H9 (cell line): Measurements from ENCODE around the gene TPM4. TPM values are rescaled to one million over a fixed set of nuclear protein-coding genes. Genes with fewer than 3 reads are reported as not detected.

Experiments
- DNase-seq: peaks from one replicate; pipeline ENCODE4 v3.0.0-alpha.2; 2017
- H2AFZ ChIP-seq: one replicate; pipeline ENCODE4 v1.6.1; 2013; ENCODE audit warnings: mild to moderate bottlenecking, low read length, control low read depth, moderate library complexity
- H2AK5ac ChIP-seq: 2 replicates; pipeline ENCODE4 v1.6.1; 2013; ENCODE audit warnings: low read length, control low read depth, mixed read lengths; ENCODE audit not compliant: insufficient read length
- H2BK120ac ChIP-seq: one replicate; pipeline ENCODE4 v1.6.1; 2013; ENCODE audit warnings: low read depth, mild to moderate bottlenecking, low read length, control low read depth, inconsistent platforms; ENCODE audit not compliant: poor library complexity, severe bottlenecking
- H2BK12ac ChIP-seq: 2 replicates; pipeline ENCODE4 v1.6.1; 2013; ENCODE audit warnings: low read length, control low read depth, mixed read lengths, low read depth; ENCODE audit not compliant: insufficient read length
- H2BK15ac ChIP-seq: 2 replicates; pipeline ENCODE4 v1.6.1; 2013; ENCODE audit warnings: low read depth, low read length, control low read depth
- H2BK20ac ChIP-seq: one replicate; pipeline ENCODE4 v1.6.1; 2013; ENCODE audit warnings: low read depth, mild to moderate bottlenecking, low read length, control low read depth, inconsistent platforms; ENCODE audit not compliant: poor library complexity, severe bottlenecking
- H2BK5ac ChIP-seq: 2 replicates; pipeline ENCODE4 v1.6.1; 2013; ENCODE audit warnings: low read length, control low read depth, mixed read lengths; ENCODE audit not compliant: insufficient read length
- H3K14ac ChIP-seq: 2 replicates; pipeline ENCODE4 v1.6.1; 2013; ENCODE audit warnings: low read length, control low read depth; ENCODE audit not compliant: insufficient read depth
- H3K18ac ChIP-seq: 2 replicates; pipeline ENCODE4 v1.6.1; 2013; ENCODE audit warnings: low read depth, mild to moderate bottlenecking, mixed read lengths, low read length, control low read depth; ENCODE audit not compliant: insufficient read length
- H3K23ac ChIP-seq: 2 replicates; pipeline ENCODE4 v1.6.1; 2013; ENCODE audit warnings: low read length, control low read depth, mixed read lengths, low read depth; ENCODE audit not compliant: insufficient read length
- H3K23me2 ChIP-seq: 2 replicates; pipeline ENCODE4 v1.6.1; 2013; ENCODE audit warnings: low read depth, mild to moderate bottlenecking, mixed read lengths, low read length, control low read depth; ENCODE audit not compliant: insufficient read length, poor library complexity, severe bottlenecking
- H3K27ac ChIP-seq: 2 replicates; pipeline ENCODE4 v1.5.1; 2013; ENCODE audit warnings: low read length, control low read depth, mixed read lengths, low read depth; ENCODE audit not compliant: insufficient read length
- H3K27me3 ChIP-seq: 2 replicates; pipeline ENCODE4 v1.6.1; 2013; ENCODE audit warnings: low read length, control low read depth, inconsistent platforms; ENCODE audit not compliant: insufficient read depth
- H3K4ac ChIP-seq: 2 replicates; pipeline ENCODE4 v1.6.1; 2013; ENCODE audit warnings: low read depth, mild to moderate bottlenecking, control low read depth, inconsistent platforms, low read length, moderate library complexity
- H3K4me1 ChIP-seq: 2 replicates; pipeline ENCODE4 v1.6.1; 2013; ENCODE audit warnings: low read length, control low read depth, inconsistent platforms; ENCODE audit not compliant: insufficient read depth
- H3K4me2 ChIP-seq: 2 replicates; pipeline ENCODE4 v1.6.1; 2013; ENCODE audit warnings: low read length, control low read depth, mixed read lengths; ENCODE audit not compliant: insufficient read length, insufficient read depth
- H3K56ac ChIP-seq: 2 replicates; pipeline ENCODE4 v1.6.1; 2013; ENCODE audit warnings: low read depth, mild to moderate bottlenecking, mixed read lengths, low read length, control low read depth; ENCODE audit not compliant: insufficient read length
- H3K79me1 ChIP-seq: 2 replicates; pipeline ENCODE4 v1.6.1; 2013; ENCODE audit warnings: low read depth, mild to moderate bottlenecking, moderate library complexity, low read length, control low read depth, inconsistent platforms; ENCODE audit not compliant: insufficient read depth, poor library complexity, severe bottlenecking
- H3K79me2 ChIP-seq: 2 replicates; pipeline ENCODE4 v1.6.1; 2013; ENCODE audit warnings: low read length, control low read depth, inconsistent platforms; ENCODE audit not compliant: insufficient read depth
- H3K9ac ChIP-seq: 2 replicates; pipeline ENCODE4 v1.6.1; 2013; ENCODE audit warnings: low read length, control low read depth, mixed read lengths; ENCODE audit not compliant: insufficient read length; ENCODE audit errors: extremely low read depth
- H3K9me3 ChIP-seq: one replicate; pipeline ENCODE4 v1.6.1; 2013; ENCODE audit warnings: low read depth, low read length, inconsistent platforms; ENCODE audit not compliant: control insufficient read depth
- H3T11ph ChIP-seq: one replicate; pipeline ENCODE4 v1.6.1; 2013; ENCODE audit warnings: mild to moderate bottlenecking, low read length, control low read depth, inconsistent platforms
- H4K20me1 ChIP-seq: one replicate; pipeline ENCODE4 v1.6.1; 2013; ENCODE audit not compliant: control insufficient read depth, insufficient read length, insufficient read depth
- H4K5ac ChIP-seq: 2 replicates; pipeline ENCODE4 v1.6.1; 2013; ENCODE audit warnings: low read depth, mild to moderate bottlenecking, mixed read lengths, low read length, control low read depth; ENCODE audit not compliant: insufficient read length
- H4K8ac ChIP-seq: replicated peaks from 2 replicates; pipeline ENCODE4 v1.6.1; 2013; ENCODE audit warnings: low read length, control low read depth, mixed read lengths, low read depth; ENCODE audit not compliant: insufficient read length
- H4K91ac ChIP-seq: 2 replicates; pipeline ENCODE4 v1.6.1; 2013; ENCODE audit warnings: low read depth, mild to moderate bottlenecking, moderate library complexity, mixed read lengths, low read length, control low read depth; ENCODE audit not compliant: insufficient read length
- H3K27ac Mint-ChIP-seq, 3 experiments: 2 replicates in 2 of 3; 3 replicates in 1 of 3; pipeline ENCODE4 v1.8.0; 2020 to 2021; ENCODE audit warnings: mixed read lengths in 3 of 3, mild to moderate bottlenecking in 1 of 3, moderate library complexity in 1 of 3
- H3K27me3 Mint-ChIP-seq: 2 replicates; pipeline ENCODE4 v1.8.0; 2021; ENCODE audit warnings: low read depth, mild to moderate bottlenecking, moderate library complexity, mixed read lengths
- H3K36me3 Mint-ChIP-seq, 3 experiments: 2 replicates in 2 of 3; 3 replicates in 1 of 3; pipeline ENCODE4 v1.8.0; 2020 to 2021; ENCODE audit warnings: low read depth in 3 of 3, mixed read lengths in 3 of 3; ENCODE audit not compliant: insufficient read depth in 1 of 3
- H3K4me1 Mint-ChIP-seq, 2 experiments: 2 replicates each; pipeline ENCODE4 v1.8.0; 2020; ENCODE audit warnings: mixed read lengths in 2 of 2
- H3K4me3 Mint-ChIP-seq, 2 experiments: 2 replicates in 1 of 2; 3 replicates in 1 of 2; pipeline ENCODE4 v1.8.0; 2020 to 2021; ENCODE audit warnings: mild to moderate bottlenecking in 2 of 2, mixed read lengths in 2 of 2, moderate library complexity in 1 of 2
- H3K9me3 Mint-ChIP-seq, 2 experiments: 2 replicates in 1 of 2; 3 replicates in 1 of 2; pipeline ENCODE4 v1.8.0; 2020; ENCODE audit warnings: mild to moderate bottlenecking in 2 of 2, mixed read lengths in 2 of 2, moderate library complexity in 1 of 2
- WGBS: extraction: QIAGEN DNeasy Blood & Tissue Kit; methylation state at CpG from one replicate; pipeline ENCODE4 v1.1.7; 2013; ENCODE audit warnings: missing lambda C conversion rate, low lambda C conversion rate, mixed read lengths; ENCODE audit not compliant: insufficient read length; ENCODE audit errors: extremely low coverage; 5-methylcytosine and 5-hydroxymethylcytosine counted together
- total RNA-seq: library from RNA; stranded (reverse); gene quantifications from 2 replicates; pipeline ENCODE4 v1.2.1, GENCODE V29; 2021
- TF ChIP-seq, protein P1 (sequence below): fragments of 200-600 bp; sonication (generic); conservative IDR thresholded peaks from 3 replicates; pipeline ENCODE4 v1.8.0; 2021; ENCODE audit warnings: antibody characterized with exemption, mild to moderate bottlenecking

Gene TPM4
- total RNA-seq, 1 experiment from 2014 or later, result 431 TPM

DNA sequence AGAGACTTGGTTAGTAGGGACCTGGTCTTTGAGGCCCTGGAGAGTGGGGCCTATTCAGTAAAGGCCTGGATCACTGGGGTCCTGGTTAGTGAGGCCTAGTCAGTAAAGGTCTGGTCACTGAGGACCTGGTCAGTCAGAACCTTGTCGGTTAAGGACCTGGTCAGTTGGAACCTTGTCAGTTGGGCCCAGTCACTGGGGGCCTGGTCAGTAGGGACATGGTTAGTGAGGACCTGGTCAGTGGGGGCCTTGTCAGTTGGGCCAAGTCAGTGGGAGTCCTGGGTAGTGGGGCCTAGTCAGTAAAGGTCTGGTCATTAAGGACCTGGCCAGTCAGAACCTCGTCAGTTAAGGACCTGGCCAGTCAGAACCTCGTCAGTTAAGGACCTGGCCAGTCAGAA is 43.2 kb upstream of the TPM4 start:
- Mint-ChIP-seq H3K36me3 (peaks cover 3 to 5% (median 3%) of the 10 kb centered on the region in 3 experiments; a peak in 4 of 7 replicates), H3K27ac (no peak overlapping the region), H3K9me3 (peaks cover 8 to 84% of the 10 kb centered on the region in 2 experiments), H3K4me1 (no peaks in the 10 kb centered on the region), H3K27me3 (peaks cover 4% of the 10 kb centered on the region), H3K4me3 (no peak overlapping the region)
- no peak overlapping the region for H3K27ac ChIP-seq
- no peak overlapping the region for H2AK5ac ChIP-seq
- H2BK15ac ChIP-seq, result no peak overlapping the region
- no peak overlapping the region for H3K56ac ChIP-seq
- H3K9me3 ChIP-seq, result peaks cover 20% of the 10 kb centered on the region
- no peaks in the 10 kb centered on the region for H3K4me1 ChIP-seq
- no peak overlapping the region for H4K91ac ChIP-seq
- H3K4ac ChIP-seq, result no peak overlapping the region
- no peak overlapping the region for H3K9ac ChIP-seq
- H3K23ac ChIP-seq, result no peak overlapping the region
- H2BK12ac ChIP-seq, result no peak overlapping the region
- H2BK5ac ChIP-seq, result no peak overlapping the region
- no peak overlapping the region for H3T11ph ChIP-seq
- no peak for DNase-seq
- TF ChIP-seq, protein P1, sequence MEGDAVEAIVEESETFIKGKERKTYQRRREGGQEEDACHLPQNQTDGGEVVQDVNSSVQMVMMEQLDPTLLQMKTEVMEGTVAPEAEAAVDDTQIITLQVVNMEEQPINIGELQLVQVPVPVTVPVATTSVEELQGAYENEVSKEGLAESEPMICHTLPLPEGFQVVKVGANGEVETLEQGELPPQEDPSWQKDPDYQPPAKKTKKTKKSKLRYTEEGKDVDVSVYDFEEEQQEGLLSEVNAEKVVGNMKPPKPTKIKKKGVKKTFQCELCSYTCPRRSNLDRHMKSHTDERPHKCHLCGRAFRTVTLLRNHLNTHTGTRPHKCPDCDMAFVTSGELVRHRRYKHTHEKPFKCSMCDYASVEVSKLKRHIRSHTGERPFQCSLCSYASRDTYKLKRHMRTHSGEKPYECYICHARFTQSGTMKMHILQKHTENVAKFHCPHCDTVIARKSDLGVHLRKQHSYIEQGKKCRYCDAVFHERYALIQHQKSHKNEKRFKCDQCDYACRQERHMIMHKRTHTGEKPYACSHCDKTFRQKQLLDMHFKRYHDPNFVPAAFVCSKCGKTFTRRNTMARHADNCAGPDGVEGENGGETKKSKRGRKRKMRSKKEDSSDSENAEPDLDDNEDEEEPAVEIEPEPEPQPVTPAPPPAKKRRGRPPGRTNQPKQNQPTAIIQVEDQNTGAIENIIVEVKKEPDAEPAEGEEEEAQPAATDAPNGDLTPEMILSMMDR, result no peak
- H3K14ac ChIP-seq, result no peak overlapping the region
- no peak overlapping the region for H4K8ac ChIP-seq
- no peak overlapping the region for H2BK120ac ChIP-seq
- no peak overlapping the region for H3K4me2 ChIP-seq
- no peak overlapping the region for H3K18ac ChIP-seq
- no peaks in the 10 kb centered on the region for H3K23me2 ChIP-seq
- H3K79me2 ChIP-seq, result no peaks in the 10 kb centered on the region
- no peaks in the 10 kb centered on the region for H4K20me1 ChIP-seq
- no CpG with 5 or more reads among the region's 3 CpGs for WGBS
- no peaks in the 10 kb centered on the region for H3K79me1 ChIP-seq
- no peak overlapping the region for H2AFZ ChIP-seq
- H4K5ac ChIP-seq, result no peak overlapping the region
- H2BK20ac ChIP-seq, result no peak overlapping the region
- no peaks in the 10 kb centered on the region for H3K27me3 ChIP-seq
